Rectal smooth muscle tissue (tissue), 1 donor: Measurements from ENCODE around the gene ELOA2.

Experiments used
- H3K27ac ChIP-seq: one replicate; pipeline ENCODE4 v1.7.0; 2013; ENCODE audit warnings: low read depth, low read length, inconsistent platforms
- H3K27me3 ChIP-seq: one replicate; pipeline ENCODE4 v1.7.0; 2013; ENCODE audit warnings: low read length; ENCODE audit not compliant: control insufficient read depth, insufficient read depth
- H3K36me3 ChIP-seq: one replicate; pipeline ENCODE4 v1.7.0; 2013; ENCODE audit warnings: low read length; ENCODE audit not compliant: control insufficient read depth, insufficient read depth
- H3K4me1 ChIP-seq: one replicate; pipeline ENCODE4 v1.7.0; 2013; ENCODE audit warnings: low read length; ENCODE audit not compliant: control insufficient read depth, insufficient read depth
- H3K4me3 ChIP-seq: one replicate; pipeline ENCODE4 v1.7.0; 2013; ENCODE audit warnings: low read length
- H3K9ac ChIP-seq: one replicate; pipeline ENCODE4 v1.7.0; 2013; ENCODE audit warnings: low read length

The ELOA2 gene

GRCh38 chr18:47035156-47035671, at the start of gene ELOA2:
Gene ELOA2, minus strand, starts transcription at chr18:47035621. Its CDS starts 357 bp downstream, at chr18:47035264.
- Histone ChIP-seq H3K27ac (no peak within 1 kb of the TSS), H3K4me1 (no peaks in the 10 kb centered on the region), H3K9ac (no peak within 1 kb of the TSS), H3K27me3 (no peaks in the 10 kb centered on the region), H3K36me3 (no peaks in the 10 kb centered on the region), H3K4me3 (no peak within 1 kb of the TSS)

- Histone ChIP-seq H3K27me3 (no peaks in the 10 kb centered on the region), H3K27ac (no peak overlapping the region), H3K36me3 (no peaks in the 10 kb centered on the region), H3K4me3 (no peak overlapping the region), H3K4me1 (no peaks in the 10 kb centered on the region), H3K9ac (no peak overlapping the region)
Observed at GRCh38 chr18:47081578-47081977, 46.2 kb upstream of the ELOA2 start.

- no peak overlapping the region for H3K4me3 ChIP-seq
- no peaks in the 10 kb centered on the region for H3K27me3 ChIP-seq
- no peaks in the 10 kb centered on the region for H3K4me1 ChIP-seq
- no peaks in the 10 kb centered on the region for H3K36me3 ChIP-seq
- no peak overlapping the region for H3K27ac ChIP-seq
- no peak overlapping the region for H3K9ac ChIP-seq
Observed at GRCh38 chr18:47080872-47081271, 45.5 kb upstream of the ELOA2 start.

GRCh38 chr18:47077111-47077510, 41.7 kb upstream of the ELOA2 start:
- Histone ChIP-seq H3K4me3 (no peak overlapping the region), H3K27me3 (no peaks in the 10 kb centered on the region), H3K9ac (no peak overlapping the region), H3K27ac (no peak overlapping the region), H3K4me1 (no peaks in the 10 kb centered on the region), H3K36me3 (no peaks in the 10 kb centered on the region)

GRCh38 chr18:47075098-47075883, 39.9 kb upstream of the ELOA2 start:
- no peaks in the 10 kb centered on the region for H3K36me3 ChIP-seq
- no peak overlapping the region for H3K4me3 ChIP-seq
- no peak overlapping the region for H3K9ac ChIP-seq
- no peaks in the 10 kb centered on the region for H3K4me1 ChIP-seq
- H3K27me3 ChIP-seq = no peaks in the 10 kb centered on the region
- H3K27ac ChIP-seq = no peak overlapping the region

- H3K4me1 ChIP-seq = no peaks in the 10 kb centered on the region
- no peak overlapping the region for H3K9ac ChIP-seq
- H3K4me3 ChIP-seq = no peak overlapping the region
- H3K27ac ChIP-seq = no peak overlapping the region
- no peaks in the 10 kb centered on the region for H3K27me3 ChIP-seq
- H3K36me3 ChIP-seq = no peaks in the 10 kb centered on the region
Observed at GRCh38 chr18:47067648-47068047, 32.2 kb upstream of the ELOA2 start.

- Histone ChIP-seq H3K4me3 (no peak overlapping the region), H3K27ac (no peak overlapping the region), H3K9ac (no peak overlapping the region), H3K27me3 (no peaks in the 10 kb centered on the region), H3K36me3 (no peaks in the 10 kb centered on the region), H3K4me1 (no peaks in the 10 kb centered on the region)
Observed at GRCh38 chr18:47063096-47063495, 27.7 kb upstream of the ELOA2 start.

- no peak overlapping the region for H3K9ac ChIP-seq
- H3K27me3 ChIP-seq = no peaks in the 10 kb centered on the region
- no peak overlapping the region for H3K4me3 ChIP-seq
- no peaks in the 10 kb centered on the region for H3K4me1 ChIP-seq
- no peaks in the 10 kb centered on the region for H3K36me3 ChIP-seq
- no peak overlapping the region for H3K27ac ChIP-seq
Observed at GRCh38 chr18:47062471-47062870, 27.1 kb upstream of the ELOA2 start.

- Histone ChIP-seq H3K27me3 (no peaks in the 10 kb centered on the region), H3K4me3 (no peak overlapping the region), H3K27ac (no peak overlapping the region), H3K4me1 (no peaks in the 10 kb centered on the region), H3K9ac (no peak overlapping the region), H3K36me3 (no peaks in the 10 kb centered on the region)
Observed at GRCh38 chr18:47054369-47054768, 18.9 kb upstream of the ELOA2 start.

GRCh38 chr18:47050468-47050867, 15.0 kb upstream of the ELOA2 start:
- no peak overlapping the region for H3K9ac ChIP-seq
- no peak overlapping the region for H3K4me3 ChIP-seq
- no peak overlapping the region for H3K27ac ChIP-seq
- H3K36me3 ChIP-seq = no peaks in the 10 kb centered on the region
- H3K27me3 ChIP-seq = no peaks in the 10 kb centered on the region
- H3K4me1 ChIP-seq = no peaks in the 10 kb centered on the region

- no peaks in the 10 kb centered on the region for H3K36me3 ChIP-seq
- no peaks in the 10 kb centered on the region for H3K4me1 ChIP-seq
- no peak overlapping the region for H3K4me3 ChIP-seq
- no peak overlapping the region for H3K9ac ChIP-seq
- no peak overlapping the region for H3K27ac ChIP-seq
- H3K27me3 ChIP-seq = no peaks in the 10 kb centered on the region
Observed at GRCh38 chr18:47040982-47041381, 5.6 kb upstream of the ELOA2 start.

- Histone ChIP-seq H3K36me3 (no peaks in the 10 kb centered on the region), H3K4me3 (no peak overlapping the region), H3K27me3 (no peaks in the 10 kb centered on the region), H3K4me1 (no peaks in the 10 kb centered on the region), H3K9ac (no peak overlapping the region), H3K27ac (no peak overlapping the region)
Observed at GRCh38 chr18:47036927-47037578, 1.6 kb upstream of the ELOA2 start.
